ENCODE data around the gene CLCN3. TPM values are rescaled to one million over a fixed set of nuclear protein-coding genes. Genes with fewer than 3 reads are reported as not detected.

CLCN3 gene
- polyA plus RNA-seq, 1 experiment: 12.4 TPM

DNA sequence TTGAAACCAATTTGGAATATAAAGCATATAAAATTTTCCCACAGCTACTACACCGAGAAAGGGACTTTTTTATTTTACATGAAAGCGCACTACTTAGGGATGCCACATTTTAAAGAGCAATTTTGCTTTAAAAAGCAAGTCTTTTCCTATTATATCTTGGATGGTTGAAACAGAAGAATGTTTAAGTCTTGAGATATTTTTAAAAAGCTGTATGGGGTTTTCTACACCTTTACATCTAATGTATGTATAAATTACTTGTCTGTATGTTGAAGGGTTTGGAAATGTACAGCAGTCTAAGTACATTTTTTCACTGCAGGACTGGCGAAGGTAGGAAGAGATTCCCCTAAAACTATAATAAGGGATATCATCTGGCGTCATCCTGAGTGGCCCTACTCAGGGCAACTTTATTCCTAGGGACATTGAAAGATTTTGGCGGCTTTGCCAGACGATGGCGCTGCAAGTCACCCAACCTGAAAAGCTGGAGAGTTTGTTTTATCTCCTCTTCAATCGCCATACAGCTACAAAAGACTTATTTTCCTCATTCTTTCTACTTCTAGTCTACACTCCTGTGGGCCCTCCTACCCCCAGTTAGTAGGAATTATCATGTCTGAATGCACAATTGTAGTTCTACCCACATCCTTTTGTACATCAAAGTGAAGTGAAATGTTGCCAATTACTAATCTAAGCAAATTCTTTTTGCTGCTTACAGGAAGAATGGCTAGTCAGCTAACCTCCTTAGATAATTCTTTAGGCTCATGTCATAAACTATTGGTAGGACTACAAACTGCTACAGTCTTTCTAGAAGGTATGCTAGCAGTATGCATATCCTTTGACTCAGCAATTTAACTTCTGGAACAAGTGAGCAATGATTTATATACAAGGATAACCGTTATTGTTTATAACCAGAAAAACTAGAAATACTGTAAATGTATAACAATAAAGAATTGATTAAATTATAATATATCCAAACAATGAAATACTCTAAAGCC, 7.2 kb upstream of the CLCN3 start:
- TF ChIP-seq, protein P1, sequence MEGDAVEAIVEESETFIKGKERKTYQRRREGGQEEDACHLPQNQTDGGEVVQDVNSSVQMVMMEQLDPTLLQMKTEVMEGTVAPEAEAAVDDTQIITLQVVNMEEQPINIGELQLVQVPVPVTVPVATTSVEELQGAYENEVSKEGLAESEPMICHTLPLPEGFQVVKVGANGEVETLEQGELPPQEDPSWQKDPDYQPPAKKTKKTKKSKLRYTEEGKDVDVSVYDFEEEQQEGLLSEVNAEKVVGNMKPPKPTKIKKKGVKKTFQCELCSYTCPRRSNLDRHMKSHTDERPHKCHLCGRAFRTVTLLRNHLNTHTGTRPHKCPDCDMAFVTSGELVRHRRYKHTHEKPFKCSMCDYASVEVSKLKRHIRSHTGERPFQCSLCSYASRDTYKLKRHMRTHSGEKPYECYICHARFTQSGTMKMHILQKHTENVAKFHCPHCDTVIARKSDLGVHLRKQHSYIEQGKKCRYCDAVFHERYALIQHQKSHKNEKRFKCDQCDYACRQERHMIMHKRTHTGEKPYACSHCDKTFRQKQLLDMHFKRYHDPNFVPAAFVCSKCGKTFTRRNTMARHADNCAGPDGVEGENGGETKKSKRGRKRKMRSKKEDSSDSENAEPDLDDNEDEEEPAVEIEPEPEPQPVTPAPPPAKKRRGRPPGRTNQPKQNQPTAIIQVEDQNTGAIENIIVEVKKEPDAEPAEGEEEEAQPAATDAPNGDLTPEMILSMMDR (IDR thresholded peaks at IDR 0.05; ENCODE audit: insufficient read depth, low read depth, low read length): peak; percentile 79
- no peaks in the 10 kb centered on the region for H3K36me3 ChIP-seq (ENCODE audit: control insufficient read depth, insufficient read depth, low read length)
- ChIA-PET POLR2A (interaction anchor here (0.6 kb wide), 1 partner anchor 11 kb away, joined by 3 read pairs; no protein-coding TSS in a partner anchor), CTCF (interaction anchor here (0.6 to 2.7 kb wide), 35 partner anchors 8 to 453 kb away, joined by 3 to 15 read pairs (median 4); no protein-coding TSS in a partner anchor)
- DNase-seq (ENCODE audit: low read depth): no peak
- H3K4me3 ChIP-seq (ENCODE audit: low read depth, low read length): peak overlapping the region; percentile 85
- H3K27me3 ChIP-seq (ENCODE audit: control insufficient read depth, insufficient read depth, low read length): no peaks in the 10 kb centered on the region

DNA sequence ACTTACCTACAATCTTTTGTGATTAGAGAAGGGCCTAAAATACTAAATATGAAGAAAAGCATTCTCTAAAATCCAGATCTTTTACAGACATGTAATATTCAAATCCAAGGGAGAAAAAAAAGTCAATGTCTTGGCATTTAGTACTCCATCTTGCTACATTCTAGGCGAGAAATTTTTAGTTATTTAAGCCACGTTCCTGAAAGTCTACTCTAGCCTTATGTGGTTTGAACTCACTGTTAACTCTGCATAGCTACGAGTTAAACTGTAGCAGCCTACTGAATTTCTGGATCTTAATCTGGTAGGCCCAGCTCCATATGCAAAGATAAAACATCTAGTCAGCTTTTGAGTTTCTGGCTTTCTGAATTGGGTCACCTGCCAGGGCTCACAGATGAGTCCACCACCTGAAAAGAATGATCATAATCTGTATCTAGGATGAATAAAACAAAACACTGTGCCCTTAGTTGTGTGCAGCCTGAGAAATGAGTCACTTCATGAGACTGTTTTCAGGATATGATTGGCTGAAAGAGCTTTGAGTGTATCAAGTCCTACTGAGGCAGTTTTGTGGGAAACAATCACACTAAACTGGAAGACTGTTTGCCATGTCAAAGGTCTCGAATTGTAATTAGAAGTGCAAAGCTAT, 4.8 kb upstream of the CLCN3 start:
- TF ChIP-seq, protein P1 (IDR thresholded peaks at IDR 0.05; ENCODE audit: insufficient read depth, low read depth, low read length): no peak
- no peak for DNase-seq (ENCODE audit: low read depth)
- ChIA-PET POLR2A (no interaction called here), CTCF (interaction anchor here (0.8 kb wide), 1 partner anchor 9 kb away, joined by 3 read pairs; no protein-coding TSS in a partner anchor)
- Histone ChIP-seq H3K27me3 (ENCODE audit: control insufficient read depth, insufficient read depth, low read length) (no peaks in the 10 kb centered on the region), H3K4me3 (ENCODE audit: low read depth, low read length) (no peak overlapping the region), H3K36me3 (ENCODE audit: control insufficient read depth, insufficient read depth, low read length) (no peaks in the 10 kb centered on the region)

DNA sequence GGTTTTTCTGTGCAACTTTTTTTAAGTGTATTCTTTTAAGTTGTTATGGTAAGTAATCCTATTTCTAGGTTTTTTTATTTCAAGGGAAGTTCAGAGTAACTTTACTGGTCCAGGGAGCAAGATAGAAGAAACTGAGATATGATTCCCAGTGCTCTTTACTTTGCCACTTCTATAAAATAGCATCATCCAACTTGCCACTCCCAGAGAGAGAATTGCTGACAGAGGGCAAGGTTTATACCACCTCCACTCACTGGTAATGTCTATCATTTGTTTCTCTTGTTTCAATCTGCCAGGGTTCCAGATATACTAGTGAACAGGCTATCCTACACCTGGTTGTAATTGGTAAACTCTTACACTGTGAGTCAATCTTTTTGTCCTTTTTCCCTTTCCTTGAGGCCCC, 3.5 kb upstream of the CLCN3 start:
- TF ChIP-seq, protein P1 (IDR thresholded peaks at IDR 0.05; ENCODE audit: insufficient read depth, low read depth, low read length): no peak
- H3K27me3 ChIP-seq (ENCODE audit: control insufficient read depth, insufficient read depth, low read length): no peaks in the 10 kb centered on the region
- H3K4me3 ChIP-seq (ENCODE audit: low read depth, low read length): no peak overlapping the region
- ChIA-PET CTCF (no interaction called here), POLR2A (no interaction called here)
- H3K36me3 ChIP-seq (ENCODE audit: control insufficient read depth, insufficient read depth, low read length): no peaks in the 10 kb centered on the region
- DNase-seq (ENCODE audit: low read depth): no peak

DNA sequence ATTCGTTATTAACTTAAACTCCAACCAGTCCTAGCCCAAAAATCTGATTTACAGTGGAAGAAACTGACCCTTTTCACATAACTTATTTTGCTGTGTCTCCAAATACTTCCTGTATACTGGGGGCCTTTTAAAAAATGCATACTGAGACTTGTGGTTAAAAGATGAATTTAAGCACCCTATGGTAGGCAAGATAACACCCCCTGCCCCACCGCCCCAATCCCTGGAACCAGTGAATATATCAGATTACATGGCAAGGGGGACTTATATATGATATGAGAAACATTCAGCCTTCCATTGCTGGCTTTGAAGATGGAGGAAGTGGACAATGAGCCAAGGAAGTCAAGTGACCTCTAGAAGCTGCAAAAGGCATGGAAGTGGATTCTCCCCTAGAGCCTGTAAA, 3.1 kb upstream of the CLCN3 start:
- H3K36me3 ChIP-seq (ENCODE audit: control insufficient read depth, insufficient read depth, low read length): no peaks in the 10 kb centered on the region
- H3K4me3 ChIP-seq (ENCODE audit: low read depth, low read length): no peak overlapping the region
- no peaks in the 10 kb centered on the region for H3K27me3 ChIP-seq (ENCODE audit: control insufficient read depth, insufficient read depth, low read length)
- DNase-seq (ENCODE audit: low read depth): no peak
- TF ChIP-seq, protein P1 (IDR thresholded peaks at IDR 0.05; ENCODE audit: insufficient read depth, low read depth, low read length): no peak
- POLR2A ChIA-PET: no interaction called here
- CTCF ChIA-PET: no interaction called here

DNA sequence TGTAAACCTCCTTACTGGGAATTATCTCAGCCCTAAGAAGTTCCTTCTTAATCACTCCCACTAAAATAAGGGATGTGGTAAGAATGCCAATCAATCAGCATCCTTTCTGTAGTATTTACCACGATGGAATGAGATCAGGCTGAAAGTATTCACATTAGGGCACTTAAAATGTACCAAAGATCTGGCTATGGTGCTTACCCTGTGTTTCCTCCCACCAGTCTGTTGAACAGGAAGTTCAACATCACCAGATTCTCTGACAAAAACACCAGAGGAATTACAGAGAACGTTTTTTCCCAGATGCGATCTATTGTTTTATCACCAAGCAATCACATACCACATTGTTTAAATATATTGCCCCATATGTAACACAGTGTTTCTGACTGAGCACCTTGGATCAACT, 2.1 kb upstream of the CLCN3 start:
- Histone ChIP-seq H3K4me3 (ENCODE audit: low read depth, low read length) (no peak overlapping the region), H3K27me3 (ENCODE audit: control insufficient read depth, insufficient read depth, low read length) (no peaks in the 10 kb centered on the region), H3K36me3 (ENCODE audit: control insufficient read depth, insufficient read depth, low read length) (no peaks in the 10 kb centered on the region)
- ChIA-PET CTCF (interaction anchor here (1.2 kb wide), 1 partner anchor 31 kb away, joined by 3 read pairs; no protein-coding TSS in a partner anchor), POLR2A (no interaction called here)
- TF ChIP-seq, protein P1 (IDR thresholded peaks at IDR 0.05; ENCODE audit: insufficient read depth, low read depth, low read length): no peak
- no peak for DNase-seq (ENCODE audit: low read depth)
